Dermis microvascular lymphatic vessel endothelial cell (primary cell): ENCODE data around the gene JAK2. TPM values are rescaled to one million over a fixed set of nuclear protein-coding genes. Genes with fewer than 3 reads are reported as not detected.
"Not testable (repeated sequence)": the region's sequence is repeated elsewhere in the genome, so short reads cannot be mapped to it uniquely, and the experiment has no call there.

Experiments used
- DNase-seq, 2 donors: peaks; one replicate each; pipeline versions ENCODE4 v3.0.0 to v3.0.0-alpha.2; 2010; ENCODE audit warnings: low read depth in 2 of 2
- total RNA-seq: library from RNA; depleted of rRNA; stranded (reverse); fragments of >200 nt; gene quantifications from 2 replicates; pipeline ENCODE4 v1.2.1, GENCODE V29; 2014

JAK2 gene
- total RNA-seq, 1 donor from 2014 or later: 3.9 TPM

GRCh38 chr9:4980086-4980727, 4.9 kb upstream of the JAK2 start:
- no peak for DNase-seq

GRCh38 chr9:4982721-4983482, 2.2 kb upstream of the JAK2 start:
- no peak for DNase-seq

GRCh38 chr9:4983601-4984165, 1.4 kb upstream of the JAK2 start:
- DNase-seq: no peak

GRCh38 chr9:4984171-4984620, 876 bp upstream of the JAK2 start:
- peak in 1 of 2 donors; percentile 24 for DNase-seq

- DNase-seq: peak in 1 of 2 donors; percentile 52
These were observed 554 bp downstream of the JAK2 start for GRCh38 chr9:4985386-4986266.

GRCh38 chr9:4986296-4986695, 1.2 kb downstream of the JAK2 start:
- DNase-seq: no peak

GRCh38 chr9:4986783-4987182, 1.7 kb downstream of the JAK2 start:
- DNase-seq: no peak

- peak; percentile 58 to 83 for DNase-seq
These were observed 2.9 kb downstream of the JAK2 start for GRCh38 chr9:4987961-4988421.

- DNase-seq: no peak
These were observed 7.8 kb downstream of the JAK2 start for GRCh38 chr9:4992872-4993271.

GRCh38 chr9:4994166-4994890, 9.3 kb downstream of the JAK2 start:
- DNase-seq: no peak

GRCh38 chr9:4997196-4997595, 12.1 kb downstream of the JAK2 start:
- no peak for DNase-seq

GRCh38 chr9:4997631-4998030, 12.6 kb downstream of the JAK2 start:
- DNase-seq: no peak

GRCh38 chr9:5002811-5003210, 17.7 kb downstream of the JAK2 start:
- DNase-seq: no peak

GRCh38 chr9:5004481-5004880, 19.4 kb downstream of the JAK2 start:
- DNase-seq: no peak

GRCh38 chr9:5008202-5008601, 23.1 kb downstream of the JAK2 start:
- DNase-seq: no peak

- DNase-seq: peak in 1 of 2 donors; percentile 7
These were observed 28.3 kb downstream of the JAK2 start for GRCh38 chr9:5013374-5013773.

GRCh38 chr9:5015934-5016333, 30.9 kb downstream of the JAK2 start:
- DNase-seq: no peak

GRCh38 chr9:5025416-5025815, 40.3 kb downstream of the JAK2 start:
- peak in 1 of 2 donors; percentile 50 for DNase-seq

GRCh38 chr9:5031941-5032340, 46.9 kb downstream of the JAK2 start:
- DNase-seq: not testable (repeated sequence)

GRCh38 chr9:5040730-5041389, 55.8 kb downstream of the JAK2 start:
- DNase-seq: no peak
